Natural killer cell (primary cell): ENCODE data around the gene DUT. TPM values are rescaled to one million over a fixed set of nuclear protein-coding genes. Genes with fewer than 3 reads are reported as not detected.

Source experiments
- ATAC-seq, 3 donors: fragments of 150-1000 bp in 2 of 3; fragments of 200-7000 bp in 1 of 3; cut with Tn5 transposase; 1 replicate in 1 of 3; 2 replicates in 2 of 3; pipeline ENCODE4 v1.10.0; 2021; ENCODE audit warnings: mild to moderate bottlenecking in 2 of 3, moderate library complexity in 2 of 3
- DNase-seq, 2 donors: peaks; one replicate each; pipeline versions ENCODE4 v3.0.0 to v3.0.0-alpha.2; 2013 to 2021; ENCODE audit warnings: mixed read lengths in 1 of 2
- H3K27ac ChIP-seq: one replicate; pipeline ENCODE4 v1.5.1; 2013; ENCODE audit warnings: mild to moderate bottlenecking, low read length
- H3K27me3 ChIP-seq: one replicate; pipeline ENCODE4 v1.6.1; 2013; ENCODE audit warnings: low read length; ENCODE audit not compliant: control insufficient read depth, insufficient read depth
- H3K36me3 ChIP-seq: one replicate; pipeline ENCODE4 v1.6.1; 2013; ENCODE audit warnings: low read length; ENCODE audit not compliant: control insufficient read depth, insufficient read depth
- H3K4me1 ChIP-seq: one replicate; pipeline ENCODE4 v1.6.1; 2013; ENCODE audit warnings: low read length; ENCODE audit not compliant: control insufficient read depth, insufficient read depth
- H3K4me3 ChIP-seq: one replicate; pipeline ENCODE4 v1.5.1; 2013; ENCODE audit warnings: low read length
- H3K9me3 ChIP-seq: one replicate; pipeline ENCODE4 v1.6.1; 2013; ENCODE audit warnings: low read length; ENCODE audit not compliant: control insufficient read depth, insufficient read depth
- H3K27ac Mint-ChIP-seq, 2 donors: one replicate each; pipeline ENCODE4 v1.8.0; 2022; ENCODE audit warnings: mild to moderate bottlenecking in 2 of 2, mixed read lengths in 2 of 2, moderate library complexity in 1 of 2
- H3K27me3 Mint-ChIP-seq, 2 donors: one replicate each; pipeline ENCODE4 v1.8.0; 2022; ENCODE audit warnings: low read depth in 2 of 2, mixed read lengths in 2 of 2
- H3K36me3 Mint-ChIP-seq: one replicate; pipeline ENCODE4 v1.8.0; 2022; ENCODE audit warnings: mixed read lengths
- H3K4me1 Mint-ChIP-seq, 2 donors: one replicate each; pipeline ENCODE4 v1.8.0; 2022; ENCODE audit warnings: mixed read lengths in 2 of 2
- H3K4me3 Mint-ChIP-seq: one replicate; pipeline ENCODE4 v1.8.0; 2022; ENCODE audit warnings: mild to moderate bottlenecking, moderate library complexity, mixed read lengths
- H3K9me3 Mint-ChIP-seq, 2 donors: one replicate each; pipeline ENCODE4 v1.8.0; 2022; ENCODE audit warnings: mixed read lengths in 2 of 2
- WGBS: methylation state at CpG from one replicate; pipeline ENCODE4 v1.1.7; 2013; ENCODE audit warnings: missing lambda C conversion rate; ENCODE audit not compliant: insufficient coverage; 5-methylcytosine and 5-hydroxymethylcytosine counted together
- intact Hi-C: fragments of 100-400 bp; cut with micrococcal nuclease; formaldehyde crosslinking; loops from one replicate; pipeline ENCODE4 v1.14.2; 2022
- total RNA-seq, 4 donors: library from RNA; stranded (reverse); fragments of 120-200 nt in 1 of 4; gene quantifications; one replicate each; pipeline versions ENCODE4 v1.2.3 to v1.2.4, GENCODE V29; 2013 to 2022
- TF ChIP-seq, protein P1 (sequence below): fragments of 200-600 bp; IDR thresholded peaks from one replicate; pipeline ENCODE4 v1.8.0; 2022; ENCODE audit warnings: antibody characterized with exemption

DUT gene
- total RNA-seq, 3 donors from 2014 or later (not counting 1 experiment from before 2014, with no cell fraction given), result 34.4 to 48.3 (median 44.8) TPM

DNA sequence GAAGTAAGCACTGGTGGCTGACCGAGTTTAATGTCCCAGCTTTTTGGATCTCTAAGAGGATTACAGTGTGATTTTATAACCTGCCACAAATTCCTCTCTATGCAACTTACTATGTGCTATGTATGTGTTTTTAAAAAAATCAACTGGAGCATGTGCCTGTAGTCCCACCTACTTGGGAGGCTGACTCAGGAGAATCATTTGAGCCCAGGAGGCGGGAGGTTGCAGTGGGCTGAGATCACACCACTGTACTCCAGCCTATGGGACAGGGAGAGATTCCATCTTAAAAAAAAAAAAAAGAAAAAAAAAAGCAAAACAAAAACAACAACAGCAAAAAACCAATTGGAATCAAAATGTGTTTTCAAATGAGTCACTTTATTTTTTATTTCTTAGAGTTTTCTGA, 29.6 kb downstream of the DUT start:
- Mint-ChIP-seq H3K27ac (no peak overlapping the region), H3K4me3 (no peak overlapping the region), H3K9me3 (no peaks in the 10 kb centered on the region), H3K36me3 (no peaks in the 10 kb centered on the region), H3K4me1 (peaks cover 0 to 7% of the 10 kb centered on the region in 2 donors), H3K27me3 (peaks cover 3 to 13% of the 10 kb centered on the region in 2 donors)
- ATAC-seq (no peak), DNase-seq (no peak)
- Histone ChIP-seq H3K36me3 (no peaks in the 10 kb centered on the region), H3K4me1 (no peaks in the 10 kb centered on the region), H3K27ac (no peak overlapping the region), H3K27me3 (no peaks in the 10 kb centered on the region), H3K4me3 (no peak overlapping the region), H3K9me3 (no peaks in the 10 kb centered on the region)
- TF ChIP-seq, protein P1, sequence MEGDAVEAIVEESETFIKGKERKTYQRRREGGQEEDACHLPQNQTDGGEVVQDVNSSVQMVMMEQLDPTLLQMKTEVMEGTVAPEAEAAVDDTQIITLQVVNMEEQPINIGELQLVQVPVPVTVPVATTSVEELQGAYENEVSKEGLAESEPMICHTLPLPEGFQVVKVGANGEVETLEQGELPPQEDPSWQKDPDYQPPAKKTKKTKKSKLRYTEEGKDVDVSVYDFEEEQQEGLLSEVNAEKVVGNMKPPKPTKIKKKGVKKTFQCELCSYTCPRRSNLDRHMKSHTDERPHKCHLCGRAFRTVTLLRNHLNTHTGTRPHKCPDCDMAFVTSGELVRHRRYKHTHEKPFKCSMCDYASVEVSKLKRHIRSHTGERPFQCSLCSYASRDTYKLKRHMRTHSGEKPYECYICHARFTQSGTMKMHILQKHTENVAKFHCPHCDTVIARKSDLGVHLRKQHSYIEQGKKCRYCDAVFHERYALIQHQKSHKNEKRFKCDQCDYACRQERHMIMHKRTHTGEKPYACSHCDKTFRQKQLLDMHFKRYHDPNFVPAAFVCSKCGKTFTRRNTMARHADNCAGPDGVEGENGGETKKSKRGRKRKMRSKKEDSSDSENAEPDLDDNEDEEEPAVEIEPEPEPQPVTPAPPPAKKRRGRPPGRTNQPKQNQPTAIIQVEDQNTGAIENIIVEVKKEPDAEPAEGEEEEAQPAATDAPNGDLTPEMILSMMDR, result no peak
- 92% methylated on average over 1 of the region's 2 CpGs for WGBS
- intact Hi-C loops, result no loop called here

DNA sequence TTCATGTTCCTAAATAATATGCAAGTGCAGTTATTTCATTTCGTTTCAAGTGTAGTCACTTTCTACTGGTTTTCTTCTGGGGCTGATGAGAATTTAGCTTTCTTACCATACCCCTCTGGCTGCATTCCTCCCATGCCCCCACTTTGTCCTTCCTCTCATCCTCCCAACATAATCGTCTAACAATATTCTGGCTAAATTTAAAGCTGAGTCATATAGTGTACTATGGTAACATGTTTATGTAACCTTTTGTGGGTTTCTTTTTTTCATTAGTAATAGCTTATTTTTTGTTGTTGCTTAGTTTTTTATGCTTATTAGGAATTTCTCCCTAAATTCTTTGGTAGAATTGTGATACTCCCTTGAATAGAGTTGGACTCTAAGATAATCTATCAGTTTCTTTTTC, 30.5 kb downstream of the DUT start:
- TF ChIP-seq, protein P1, result no peak
- Histone ChIP-seq H3K36me3 (no peaks in the 10 kb centered on the region), H3K4me3 (no peak overlapping the region), H3K9me3 (no peaks in the 10 kb centered on the region), H3K4me1 (no peaks in the 10 kb centered on the region), H3K27me3 (no peaks in the 10 kb centered on the region), H3K27ac (no peak overlapping the region)
- Mint-ChIP-seq H3K36me3 (no peaks in the 10 kb centered on the region), H3K4me3 (no peak overlapping the region), H3K27me3 (peaks cover 3 to 22% of the 10 kb centered on the region in 2 donors), H3K27ac (no peak overlapping the region), H3K9me3 (no peaks in the 10 kb centered on the region), H3K4me1 (peaks cover 0 to 7% of the 10 kb centered on the region in 2 donors)
- 100% methylated on average over 1 of the region's 2 CpGs for WGBS
- intact Hi-C loops, result no loop called here
- DNase-seq (no peak), ATAC-seq (no peak)

DNA sequence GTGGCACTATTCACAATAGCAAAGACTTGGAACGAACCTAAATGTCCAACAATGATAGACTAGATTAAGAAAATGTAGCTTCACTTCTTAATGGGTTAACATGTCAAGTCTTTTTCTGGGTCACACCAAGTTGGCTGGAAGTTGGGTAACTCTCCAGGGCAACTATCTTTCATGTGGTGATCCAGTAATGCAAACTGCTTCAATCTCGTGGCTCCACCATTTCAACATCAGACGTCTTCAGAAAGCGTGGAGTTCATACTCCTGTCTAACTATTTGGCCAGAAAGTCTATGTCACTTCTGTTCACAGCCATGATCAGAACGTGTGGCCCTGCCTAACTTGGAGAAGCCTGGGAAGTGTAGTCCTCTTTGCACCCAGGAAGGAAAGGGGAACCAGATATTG, 32.2 kb downstream of the DUT start:
- H3K36me3 Mint-ChIP-seq, result no peaks in the 10 kb centered on the region
- H3K9me3 Mint-ChIP-seq, result no peaks in the 10 kb centered on the region
- H3K36me3 ChIP-seq, result no peaks in the 10 kb centered on the region
- peaks cover 6 to 32% of the 10 kb centered on the region in 2 donors for H3K27me3 Mint-ChIP-seq
- H3K4me1 ChIP-seq, result no peaks in the 10 kb centered on the region
- ATAC-seq, result no peak
- TF ChIP-seq, protein P1, result no peak
- DNase-seq, result no peak
- no peak overlapping the region for H3K4me3 ChIP-seq
- intact Hi-C loops, result no loop called here
- no peak overlapping the region for H3K27ac Mint-ChIP-seq
- no peak overlapping the region for H3K27ac ChIP-seq
- H3K4me3 Mint-ChIP-seq, result no peak overlapping the region
- H3K4me1 Mint-ChIP-seq, result peaks cover 0 to 5% of the 10 kb centered on the region in 2 donors
- WGBS, result 33% methylated on average over 4 of the region's 5 CpGs
- no peaks in the 10 kb centered on the region for H3K27me3 ChIP-seq
- H3K9me3 ChIP-seq, result no peaks in the 10 kb centered on the region

DNA sequence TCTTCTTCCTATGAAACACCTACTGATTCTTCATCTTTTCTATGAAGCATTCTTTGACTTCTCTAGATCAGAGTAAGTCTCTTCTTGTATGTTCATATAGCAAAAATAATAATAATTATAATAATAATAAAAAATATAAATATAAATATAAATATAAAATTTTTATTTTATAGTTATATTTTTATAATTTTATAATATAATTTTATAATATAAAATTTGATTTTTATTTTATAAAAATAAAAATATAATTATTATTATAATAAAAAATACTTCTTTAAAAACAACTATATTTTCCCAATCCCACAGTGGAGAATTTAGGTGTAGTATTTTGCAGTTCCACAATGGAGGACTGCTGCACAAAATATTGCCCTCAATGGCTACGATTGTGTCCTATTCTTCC, 34.3 kb downstream of the DUT start:
- Mint-ChIP-seq H3K9me3 (no peaks in the 10 kb centered on the region), H3K27ac (no peak overlapping the region), H3K36me3 (no peaks in the 10 kb centered on the region), H3K4me3 (no peak overlapping the region), H3K27me3 (peaks cover 10 to 32% of the 10 kb centered on the region in 2 donors), H3K4me1 (no peaks in the 10 kb centered on the region)
- TF ChIP-seq, protein P1, result no peak
- no peaks in the 10 kb centered on the region for H3K36me3 ChIP-seq
- H3K27ac ChIP-seq, result no peak overlapping the region
- no peak for ATAC-seq
- H3K4me1 ChIP-seq, result no peaks in the 10 kb centered on the region
- no peaks in the 10 kb centered on the region for H3K9me3 ChIP-seq
- no CpG with 5 or more reads among the region's 1 CpG for WGBS
- no peak for DNase-seq
- H3K4me3 ChIP-seq, result no peak overlapping the region
- H3K27me3 ChIP-seq, result no peaks in the 10 kb centered on the region
- intact Hi-C loops, result no loop called here
